CMK (cell line): Measurements from ENCODE around the gene E2F4.

Source experiments
- DNase-seq: peaks from one replicate; pipeline ENCODE4 v3.0.0-alpha.2; 2010; ENCODE audit warnings: low read depth

Gene E2F4

GRCh38 chr16:67173808-67174705, 17.9 kb upstream of the E2F4 start:
- no peak for DNase-seq

- no peak for DNase-seq
These were observed 17.2 kb upstream of the E2F4 start for GRCh38 chr16:67174706-67175231.

- DNase-seq = no peak
These were observed 15.3 kb upstream of the E2F4 start for GRCh38 chr16:67176662-67177061.

- no peak for DNase-seq
These were observed 13.9 kb upstream of the E2F4 start for GRCh38 chr16:67177743-67178699.

GRCh38 chr16:67179421-67180080, 12.4 kb upstream of the E2F4 start:
- DNase-seq = no peak

GRCh38 chr16:67180166-67180565, 11.8 kb upstream of the E2F4 start:
- no peak for DNase-seq

GRCh38 chr16:67181346-67181745, 10.6 kb upstream of the E2F4 start:
- DNase-seq = no peak

GRCh38 chr16:67182288-67182687, 9.7 kb upstream of the E2F4 start:
- DNase-seq = no peak

- no peak for DNase-seq
These were observed 8.7 kb upstream of the E2F4 start for GRCh38 chr16:67183284-67183626.

- DNase-seq = peak; percentile 92
These were observed 8.1 kb upstream of the E2F4 start, which contains the start of gene MATCAP1 for GRCh38 chr16:67183627-67184452. Gene MATCAP1 (minus strand): TSS chr16:67183963. CDS start chr16:67180610, 3,353 bp downstream.

GRCh38 chr16:67184453-67184994, 7.4 kb upstream of the E2F4 start:
- DNase-seq = no peak

GRCh38 chr16:67184995-67185650, 6.8 kb upstream of the E2F4 start:
- peak; percentile 71 for DNase-seq

GRCh38 chr16:67185651-67186134, 6.3 kb upstream of the E2F4 start:
- DNase-seq = no peak

- no peak for DNase-seq
These were observed 5.4 kb upstream of the E2F4 start for GRCh38 chr16:67186550-67186950.

GRCh38 chr16:67187175-67187890, 4.6 kb upstream of the E2F4 start:
- DNase-seq = no peak

GRCh38 chr16:67188323-67188722, 3.6 kb upstream of the E2F4 start:
- DNase-seq = no peak

GRCh38 chr16:67188798-67189197, 3.2 kb upstream of the E2F4 start:
- DNase-seq = no peak

- DNase-seq = no peak
These were observed 1.9 kb upstream of the E2F4 start, which contains the start of gene EXOC3L1 for GRCh38 chr16:67190041-67190440. Gene EXOC3L1 (minus strand): TSS chr16:67190136. CDS start chr16:67189676, 460 bp downstream.
